CD8-positive, alpha-beta memory T cell (primary cell): ENCODE measurements around the gene ALOX5AP. TPM values are rescaled to one million over a fixed set of nuclear protein-coding genes. Genes with fewer than 3 reads are reported as not detected.

Experiments
- CTCF ChIA-PET: fragments of 350-600 bp; sonication (Branson Sonifier 250); formaldehyde crosslinking; loops from one replicate; lab custom pipeline; 2021; ENCODE audit warnings: antibody characterized with exemption; lab: Charles Lee
- POLR2A ChIA-PET: fragments of 350-600 bp; sonication (Branson Sonifier 250); formaldehyde crosslinking; loops from one replicate; lab custom pipeline; 2021; ENCODE audit warnings: antibody characterized with exemption; lab: Charles Lee
- DNase-seq, 5 donors: peaks; one replicate each; pipeline versions ENCODE4 v3.0.0 to v3.0.0-alpha.2; 2020 to 2022; ENCODE audit warnings: mixed read lengths in 1 of 5
- H3K27ac ChIP-seq: one replicate; pipeline ENCODE4 v1.7.0; 2013; ENCODE audit warnings: low read depth, mild to moderate bottlenecking, low read length, moderate library complexity
- H3K27me3 ChIP-seq: 2 replicates; pipeline ENCODE4 v1.7.0; 2013; ENCODE audit warnings: low read length, mild to moderate bottlenecking; ENCODE audit not compliant: insufficient read depth, poor library complexity, severe bottlenecking
- H3K36me3 ChIP-seq: 2 replicates; pipeline ENCODE4 v1.7.0; 2013; ENCODE audit warnings: mild to moderate bottlenecking, low read length, moderate library complexity; ENCODE audit not compliant: insufficient read depth
- H3K4me1 ChIP-seq: 2 replicates; pipeline ENCODE4 v1.7.0; 2013; ENCODE audit warnings: mild to moderate bottlenecking, low read length, moderate library complexity; ENCODE audit not compliant: insufficient read depth
- H3K4me3 ChIP-seq: 2 replicates; pipeline ENCODE4 v1.7.0; 2013; ENCODE audit warnings: mild to moderate bottlenecking, low read length
- H3K9me3 ChIP-seq: 2 replicates; pipeline ENCODE4 v1.7.0; 2013; ENCODE audit warnings: mild to moderate bottlenecking, low read length
- H3K27ac Mint-ChIP-seq, 8 donors: one replicate each; pipeline ENCODE4 v1.8.0; 2020 to 2021; ENCODE audit warnings: mixed read lengths in 8 of 8, mild to moderate bottlenecking in 6 of 8, inconsistent platforms in 3 of 8, moderate library complexity in 3 of 8
- H3K27me3 Mint-ChIP-seq, 2 donors: one replicate each; pipeline ENCODE4 v1.8.0; 2020 to 2021; ENCODE audit warnings: mixed read lengths in 2 of 2, mild to moderate bottlenecking in 1 of 2, moderate library complexity in 1 of 2
- H3K36me3 Mint-ChIP-seq, 3 donors: one replicate each; pipeline ENCODE4 v1.8.0; 2020 to 2021; ENCODE audit warnings: mixed read lengths in 3 of 3, inconsistent platforms in 1 of 3, mild to moderate bottlenecking in 1 of 3
- H3K4me1 Mint-ChIP-seq, 3 donors: one replicate each; pipeline ENCODE4 v1.8.0; 2020 to 2021; ENCODE audit warnings: mixed read lengths in 3 of 3, inconsistent platforms in 1 of 3, mild to moderate bottlenecking in 1 of 3
- H3K4me3 Mint-ChIP-seq, 7 donors: one replicate each; pipeline ENCODE4 v1.8.0; 2020 to 2021; ENCODE audit warnings: mixed read lengths in 7 of 7, mild to moderate bottlenecking in 6 of 7, moderate library complexity in 4 of 7, inconsistent platforms in 2 of 7
- H3K9me3 Mint-ChIP-seq, 5 donors: one replicate each; pipeline ENCODE4 v1.8.0; 2020 to 2022; ENCODE audit warnings: mixed read lengths in 5 of 5, mild to moderate bottlenecking in 3 of 5, moderate library complexity in 2 of 5, inconsistent platforms in 1 of 5
- polyA plus RNA-seq: library from polyadenylated mRNA; unstranded; fragments of 300-500 nt; fragmentation: Illumina TruSeq; gene quantifications from one replicate; pipeline ENCODE4 v1.2.3, GENCODE V29; 2021
- total RNA-seq, 2 experiments: library from RNA; stranded (reverse); gene quantifications; one replicate each; pipeline ENCODE4 v1.2.3, GENCODE V29; 2021

Gene ALOX5AP
- total and polyA plus RNA-seq, 3 experiments from 2014 or later = 19.1 to 335 (median 21.7) TPM

DNA sequence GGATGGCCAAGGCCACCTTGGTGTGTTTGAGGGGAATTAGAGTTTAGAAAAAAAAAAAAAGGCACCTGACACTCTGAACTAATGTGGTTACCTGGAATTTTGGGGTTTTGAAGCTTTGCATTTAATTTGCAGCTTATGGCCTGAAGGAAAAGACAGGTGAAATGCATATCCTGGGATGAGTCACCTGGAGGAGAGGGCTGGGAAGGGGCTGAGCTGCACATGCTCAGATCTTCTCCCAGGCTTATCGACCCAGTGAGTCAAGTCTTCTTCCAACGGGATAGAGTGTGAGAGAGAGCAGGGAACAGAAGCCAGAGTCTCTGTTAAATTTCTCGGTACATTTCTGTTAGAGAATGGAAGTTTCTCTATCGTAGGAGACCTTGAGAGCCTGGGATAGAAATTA is 29.7 kb upstream of the ALOX5AP start:
- ChIA-PET POLR2A (no interaction called here), CTCF (no interaction called here)
- DNase-seq = no peak
- peaks cover 0 to 6% of the 10 kb centered on the region in 2 donors for H3K27me3 Mint-ChIP-seq
- no peaks in the 10 kb centered on the region for H3K36me3 ChIP-seq
- peaks cover 0 to 2% (median 0%) of the 10 kb centered on the region in 3 donors for H3K4me1 Mint-ChIP-seq
- H3K4me3 Mint-ChIP-seq = no peak overlapping the region
- no peak overlapping the region for H3K27ac Mint-ChIP-seq
- no peaks in the 10 kb centered on the region for H3K27me3 ChIP-seq
- H3K36me3 Mint-ChIP-seq = no peaks in the 10 kb centered on the region
- H3K9me3 ChIP-seq = no peaks in the 10 kb centered on the region
- no peaks in the 10 kb centered on the region for H3K4me1 ChIP-seq
- no peak overlapping the region for H3K4me3 ChIP-seq
- no peaks in the 10 kb centered on the region for H3K9me3 Mint-ChIP-seq
- no peak overlapping the region for H3K27ac ChIP-seq

DNA sequence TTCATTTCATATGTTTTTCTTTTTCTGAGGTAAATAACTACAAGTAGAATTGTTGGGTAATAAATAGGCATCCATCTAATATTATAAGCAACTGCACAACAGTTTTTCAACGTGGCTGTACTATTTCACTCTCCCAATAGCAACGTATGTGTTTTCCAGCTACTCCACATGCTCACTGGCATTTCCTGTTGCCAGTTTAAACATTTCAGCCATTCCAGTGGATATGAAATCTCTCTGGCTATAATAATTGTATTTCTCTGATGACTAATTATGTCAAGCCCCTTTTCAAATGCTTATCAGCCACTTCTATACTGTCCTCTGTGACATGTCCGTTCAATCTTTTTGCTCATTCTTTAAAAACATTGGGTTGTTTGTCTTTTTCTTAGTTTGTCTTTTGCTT is 26.8 kb upstream of the ALOX5AP start:
- no peak overlapping the region for H3K4me3 ChIP-seq
- ChIA-PET POLR2A (no interaction called here), CTCF (interaction anchor here (1.0 kb wide), 1 partner anchor 32 kb away, joined by 3 read pairs; no protein-coding TSS in a partner anchor)
- no peaks in the 10 kb centered on the region for H3K4me1 ChIP-seq
- no peaks in the 10 kb centered on the region for H3K36me3 ChIP-seq
- no peaks in the 10 kb centered on the region for H3K27me3 Mint-ChIP-seq
- H3K4me1 Mint-ChIP-seq = peaks cover 0 to 3% (median 0%) of the 10 kb centered on the region in 3 donors
- no peak overlapping the region for H3K27ac ChIP-seq
- H3K36me3 Mint-ChIP-seq = no peaks in the 10 kb centered on the region
- no peaks in the 10 kb centered on the region for H3K9me3 Mint-ChIP-seq
- H3K27me3 ChIP-seq = no peaks in the 10 kb centered on the region
- no peak for DNase-seq
- H3K4me3 Mint-ChIP-seq = no peak overlapping the region
- no peak overlapping the region for H3K27ac Mint-ChIP-seq
- no peaks in the 10 kb centered on the region for H3K9me3 ChIP-seq

DNA sequence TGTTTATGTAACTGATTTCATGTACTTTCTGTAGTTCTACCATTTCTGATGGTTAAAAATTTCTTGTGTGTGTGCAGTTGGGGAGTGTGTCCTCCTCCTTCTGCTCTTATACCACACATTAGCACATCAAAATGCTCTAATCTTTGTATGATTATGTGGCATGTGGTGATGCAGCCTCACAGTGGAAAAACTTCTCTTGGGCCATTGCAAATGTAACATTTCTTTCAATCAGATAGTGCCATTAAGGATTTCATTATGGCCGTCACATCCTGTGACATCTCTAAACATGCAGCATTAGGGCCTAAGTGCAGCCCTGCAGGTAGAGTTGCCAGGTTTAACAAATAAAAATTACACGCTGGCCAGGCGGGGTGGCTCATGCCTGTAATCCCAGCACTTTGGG is 24.9 kb upstream of the ALOX5AP start:
- H3K36me3 Mint-ChIP-seq = no peaks in the 10 kb centered on the region
- ChIA-PET POLR2A (interaction anchor here (0.7 kb wide), 1 partner anchor 381 kb away, joined by 3 read pairs; no protein-coding TSS in a partner anchor), CTCF (no interaction called here)

DNA sequence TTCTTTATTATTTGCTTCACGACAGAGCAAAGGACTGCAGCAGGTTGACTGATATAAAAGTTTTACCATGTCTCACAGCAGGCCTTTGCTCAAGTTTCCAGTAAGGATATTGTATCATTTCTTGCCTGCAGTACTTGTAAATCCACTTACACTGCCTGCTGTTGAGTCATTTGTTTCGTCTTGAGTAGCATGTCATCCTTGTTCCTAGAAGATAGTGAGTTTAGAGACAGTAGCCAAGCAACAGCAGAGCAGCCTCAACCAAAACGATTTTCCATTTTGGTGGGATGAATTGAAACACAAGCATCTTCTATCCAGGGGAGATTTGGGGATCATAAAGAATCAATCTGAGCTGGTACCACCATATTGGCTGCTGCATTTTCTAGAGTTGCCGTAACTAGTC is 24.0 kb upstream of the ALOX5AP start:
- H3K36me3 ChIP-seq = no peaks in the 10 kb centered on the region
- Mint-ChIP-seq H3K4me3 (no peak overlapping the region), H3K27me3 (no peaks in the 10 kb centered on the region), H3K27ac (no peak overlapping the region), H3K36me3 (no peaks in the 10 kb centered on the region), H3K4me1 (peaks cover 0 to 3% (median 0%) of the 10 kb centered on the region in 3 donors), H3K9me3 (no peaks in the 10 kb centered on the region)
- H3K4me1 ChIP-seq = no peaks in the 10 kb centered on the region
- ChIA-PET POLR2A (no interaction called here), CTCF (no interaction called here)
- no peak overlapping the region for H3K27ac ChIP-seq
- H3K9me3 ChIP-seq = no peaks in the 10 kb centered on the region
- DNase-seq = no peak
- H3K4me3 ChIP-seq = no peak overlapping the region
- H3K27me3 ChIP-seq = no peaks in the 10 kb centered on the region

More for the DNA sequence above, 24.9 kb upstream of the ALOX5AP start:
- no peaks in the 10 kb centered on the region for H3K4me1 ChIP-seq
- Mint-ChIP-seq H3K4me1 (peaks cover 0 to 3% (median 0%) of the 10 kb centered on the region in 3 donors), H3K4me3 (no peak overlapping the region), H3K9me3 (no peaks in the 10 kb centered on the region), H3K27ac (no peak overlapping the region), H3K27me3 (no peaks in the 10 kb centered on the region)
- H3K27me3 ChIP-seq = no peaks in the 10 kb centered on the region
- no peak for DNase-seq
- H3K36me3 ChIP-seq = no peaks in the 10 kb centered on the region
- no peak overlapping the region for H3K27ac ChIP-seq
- no peaks in the 10 kb centered on the region for H3K9me3 ChIP-seq
- H3K4me3 ChIP-seq = no peak overlapping the region

DNA sequence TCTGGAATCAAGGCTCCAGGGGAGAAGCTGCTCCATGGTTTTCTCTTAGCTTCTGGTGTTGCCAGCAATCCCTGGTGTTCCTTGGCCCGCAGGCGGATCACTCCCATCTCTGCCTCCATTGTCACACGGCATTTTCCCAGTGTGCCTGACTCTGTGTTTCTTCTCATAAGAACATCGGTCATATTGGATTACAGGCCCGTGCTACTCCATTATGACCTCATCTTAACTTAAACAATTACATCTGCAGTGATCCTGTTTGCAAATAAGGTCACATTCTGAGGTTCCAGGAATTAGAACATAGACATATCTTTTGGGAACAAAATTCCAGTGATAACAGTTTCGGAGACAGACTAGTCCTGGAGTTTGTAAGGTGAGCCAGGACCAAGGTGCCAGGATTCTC is 23.5 kb upstream of the ALOX5AP start:
- no peak overlapping the region for H3K27ac ChIP-seq
- POLR2A ChIA-PET = no interaction called here
- Mint-ChIP-seq H3K27ac (no peak overlapping the region), H3K4me3 (no peak overlapping the region), H3K9me3 (no peaks in the 10 kb centered on the region), H3K36me3 (no peaks in the 10 kb centered on the region), H3K4me1 (peaks cover 0 to 3% (median 0%) of the 10 kb centered on the region in 3 donors), H3K27me3 (peaks cover 0 to under 1% of the 10 kb centered on the region in 2 donors)
- DNase-seq = no peak
- CTCF ChIA-PET = no interaction called here
- H3K4me1 ChIP-seq = no peaks in the 10 kb centered on the region
- no peaks in the 10 kb centered on the region for H3K36me3 ChIP-seq
- no peaks in the 10 kb centered on the region for H3K9me3 ChIP-seq
- no peak overlapping the region for H3K4me3 ChIP-seq
- H3K27me3 ChIP-seq = no peaks in the 10 kb centered on the region

GRCh38 chr13:30712536-30713532 is 22.5 kb upstream of the ALOX5AP start:
- no peaks in the 10 kb centered on the region for H3K36me3 Mint-ChIP-seq
- Histone ChIP-seq H3K27ac (no peak overlapping the region), H3K36me3 (no peaks in the 10 kb centered on the region), H3K4me1 (no peaks in the 10 kb centered on the region), H3K4me3 (no peak overlapping the region), H3K9me3 (no peaks in the 10 kb centered on the region), H3K27me3 (no peaks in the 10 kb centered on the region)
- ChIA-PET POLR2A (no interaction called here), CTCF (no interaction called here)
- H3K4me3 Mint-ChIP-seq = peak overlapping the region in 1 of 7 donors; percentile 70
- H3K4me1 Mint-ChIP-seq = peaks cover 0 to 3% (median 0%) of the 10 kb centered on the region in 3 donors
- DNase-seq = no peak
- no peaks in the 10 kb centered on the region for H3K9me3 Mint-ChIP-seq
- H3K27me3 Mint-ChIP-seq = peaks cover 0 to 2% of the 10 kb centered on the region in 2 donors
- H3K27ac Mint-ChIP-seq = peak overlapping the region in 3 of 8 donors; percentile 51 to 93 (median 52)

DNA sequence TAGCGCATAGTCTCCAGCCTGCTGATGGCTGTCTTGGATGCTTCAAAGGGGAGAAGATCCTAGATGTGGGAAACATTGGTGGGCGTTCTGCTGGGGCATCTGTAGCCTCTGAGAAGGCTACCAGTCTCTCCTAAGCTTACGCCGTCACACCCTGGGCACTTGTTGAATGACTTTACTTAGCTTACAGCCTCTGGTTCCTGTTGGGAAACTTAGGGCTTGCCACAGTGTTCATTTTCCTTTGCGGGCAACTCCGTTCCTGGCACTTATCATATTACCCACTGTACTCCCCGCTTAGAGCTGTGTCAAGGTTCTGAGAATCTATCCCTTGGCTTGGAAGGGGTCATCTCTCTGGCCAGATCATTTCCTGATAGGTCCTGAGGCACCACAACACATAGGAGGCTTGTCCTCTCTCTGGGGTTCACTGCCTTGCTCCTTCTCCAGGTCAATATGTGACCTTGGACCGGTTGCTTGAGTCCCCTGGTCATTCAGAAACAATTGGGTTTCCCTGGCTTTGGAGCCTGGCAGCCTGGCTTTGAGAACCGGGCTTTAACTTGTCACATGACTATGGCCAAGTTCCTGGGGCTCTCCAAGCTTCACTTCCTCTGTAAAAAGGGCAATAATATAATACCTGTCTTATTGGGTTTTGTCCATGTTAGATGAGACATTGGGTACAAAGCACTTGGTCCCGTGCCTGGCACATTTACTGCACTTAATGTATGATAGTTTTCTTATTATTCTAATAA is 20.5 kb upstream of the ALOX5AP start:
- no peak overlapping the region for H3K27ac Mint-ChIP-seq
- H3K36me3 Mint-ChIP-seq = no peaks in the 10 kb centered on the region
- peaks cover 2 to 8% (median 3%) of the 10 kb centered on the region in 3 donors for H3K4me1 Mint-ChIP-seq
- H3K9me3 ChIP-seq = no peaks in the 10 kb centered on the region
- POLR2A ChIA-PET = interaction anchor here (0.6 kb wide), 1 partner anchor 439 kb away, joined by 4 read pairs; no protein-coding TSS in a partner anchor
- no peaks in the 10 kb centered on the region for H3K9me3 Mint-ChIP-seq
- no peak overlapping the region for H3K4me3 Mint-ChIP-seq
- peaks cover 0 to 2% of the 10 kb centered on the region in 2 donors for H3K27me3 Mint-ChIP-seq
- no peak overlapping the region for H3K27ac ChIP-seq
- H3K27me3 ChIP-seq = no peaks in the 10 kb centered on the region
- no peak overlapping the region for H3K4me3 ChIP-seq
- no peaks in the 10 kb centered on the region for H3K36me3 ChIP-seq
- CTCF ChIA-PET = no interaction called here
- DNase-seq = no peak
- no peaks in the 10 kb centered on the region for H3K4me1 ChIP-seq
